Epidermal melanocyte (primary cell): ENCODE results near the gene FUT4.
"Not testable (repeated sequence)": the region's sequence is repeated elsewhere in the genome, so short reads cannot be mapped to it uniquely, and the experiment has no call there.

Source experiments
- DNase-seq: peaks from one replicate; pipeline ENCODE4 v3.0.0; 2011; ENCODE audit warnings: low spot score; ENCODE audit not compliant: insufficient read length

The FUT4 gene

DNA sequence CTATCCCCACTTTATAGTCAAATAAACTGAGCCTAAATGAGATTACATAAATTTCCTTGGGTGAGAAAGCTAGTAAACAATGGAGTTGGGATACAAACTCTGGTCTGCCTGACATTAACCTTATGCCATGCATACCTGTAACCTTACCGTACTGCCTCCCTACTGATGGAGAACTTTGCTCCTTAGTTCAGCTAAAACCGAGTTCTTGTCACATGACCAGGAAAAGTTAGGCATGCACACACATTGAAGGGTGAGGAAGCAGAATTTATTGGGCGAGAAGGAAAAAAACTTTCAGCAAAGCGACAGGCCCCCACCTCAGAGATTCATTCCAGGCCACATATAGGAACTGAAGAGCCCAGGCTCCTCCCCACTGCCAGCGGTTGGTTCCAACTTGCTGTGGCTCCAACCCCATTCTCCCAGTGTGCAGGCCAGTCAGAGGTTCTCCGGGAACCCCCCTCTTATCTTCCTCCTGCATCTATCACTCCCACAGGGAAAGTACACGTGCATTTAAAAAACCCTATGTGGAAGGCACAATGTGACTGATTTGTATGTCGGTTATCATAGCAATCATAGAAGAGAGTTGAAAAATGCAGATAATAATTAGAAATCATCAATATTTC, 20.2 kb downstream of the FUT4 start:
- DNase-seq: no peak

GRCh38 chr11:94567181-94567670, 23.5 kb downstream of the FUT4 start, which contains the start of gene PIWIL4:
TSS of gene PIWIL4 (plus strand) at chr11:94567368. CDS start at chr11:94567519, 151 bp downstream.
- no peak for DNase-seq

DNA sequence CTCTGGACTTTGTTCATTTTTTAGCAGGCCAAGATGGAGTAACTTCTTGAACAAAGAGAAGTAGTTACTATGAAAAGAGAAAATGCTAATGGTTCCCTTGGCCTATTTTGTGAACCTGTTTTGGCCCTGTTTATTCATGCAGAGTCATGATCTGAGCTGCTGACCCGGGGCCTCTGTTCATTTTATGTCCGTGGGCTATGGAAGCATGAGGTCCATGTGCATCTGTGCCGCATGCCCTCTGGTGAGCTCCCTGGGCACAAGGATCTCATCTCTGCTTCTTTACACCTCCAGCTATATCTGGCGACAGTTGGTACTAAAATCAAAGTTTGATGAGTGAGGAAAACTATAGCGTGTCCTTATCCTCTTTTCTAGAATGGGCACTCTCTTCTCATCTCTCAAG, 24.5 kb downstream of the FUT4 start:
- DNase-seq: no peak

DNA sequence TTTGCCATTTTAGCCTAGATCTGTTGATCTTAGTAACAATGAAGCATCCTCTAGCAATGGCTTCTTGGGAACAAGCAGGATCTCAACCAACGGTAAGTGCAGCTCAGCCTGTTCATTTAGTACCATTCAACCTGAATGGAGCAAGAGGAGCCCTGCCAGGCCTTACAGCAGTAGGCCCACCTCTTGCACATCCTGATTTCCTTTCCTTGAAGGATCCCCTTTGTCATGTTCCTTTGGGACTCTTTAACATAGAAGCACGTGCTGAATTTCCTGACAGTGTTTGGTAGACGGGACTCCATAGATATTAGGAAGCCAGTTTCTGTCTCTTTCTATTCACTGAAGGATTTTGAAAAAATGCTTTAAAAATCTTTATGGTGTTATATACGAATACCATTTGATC, 25.0 kb downstream of the FUT4 start:
- no peak for DNase-seq

- DNase-seq: not testable (repeated sequence)
These were observed 29.3 kb downstream of the FUT4 start for GRCh38 chr11:94572975-94573374.

DNA sequence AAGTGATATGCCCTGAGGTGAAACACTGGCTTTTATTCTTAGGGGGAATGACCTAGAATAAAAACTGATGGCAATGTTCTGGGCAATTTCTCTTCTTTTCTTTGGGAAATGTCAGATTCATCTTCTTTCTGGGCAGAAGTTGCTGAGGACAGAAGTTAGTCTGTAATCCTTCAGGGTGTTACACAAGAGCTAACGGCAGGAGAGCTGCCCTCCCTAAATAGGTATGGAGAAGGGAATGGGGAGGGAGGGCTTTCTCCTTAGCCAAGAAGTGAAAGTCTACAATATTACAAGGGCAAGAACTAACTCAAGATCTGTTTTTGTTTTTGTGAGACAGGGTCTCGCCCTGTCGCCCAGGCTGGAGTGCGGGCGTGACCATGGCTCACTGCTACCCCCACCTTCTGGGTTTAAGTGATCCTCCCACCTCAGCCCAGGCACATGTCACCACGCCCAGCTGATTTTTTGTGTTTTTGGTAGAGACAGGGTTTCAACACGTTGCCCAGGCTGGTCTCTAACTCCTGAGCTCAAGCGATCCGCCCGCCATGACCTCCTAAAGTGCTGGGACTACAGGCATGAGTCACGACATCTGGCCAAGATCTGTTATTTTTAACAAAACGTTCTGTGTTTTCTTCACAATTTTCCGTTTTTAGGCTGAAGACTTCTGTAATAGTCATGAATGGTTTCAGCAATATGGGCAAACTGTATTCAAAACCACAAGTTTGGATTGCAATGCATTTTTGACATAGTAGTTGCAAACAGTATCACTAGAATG, 30.7 kb downstream of the FUT4 start:
- peak; percentile 22 for DNase-seq

GRCh38 chr11:94576306-94576705, 32.6 kb downstream of the FUT4 start:
- DNase-seq: no peak

DNA sequence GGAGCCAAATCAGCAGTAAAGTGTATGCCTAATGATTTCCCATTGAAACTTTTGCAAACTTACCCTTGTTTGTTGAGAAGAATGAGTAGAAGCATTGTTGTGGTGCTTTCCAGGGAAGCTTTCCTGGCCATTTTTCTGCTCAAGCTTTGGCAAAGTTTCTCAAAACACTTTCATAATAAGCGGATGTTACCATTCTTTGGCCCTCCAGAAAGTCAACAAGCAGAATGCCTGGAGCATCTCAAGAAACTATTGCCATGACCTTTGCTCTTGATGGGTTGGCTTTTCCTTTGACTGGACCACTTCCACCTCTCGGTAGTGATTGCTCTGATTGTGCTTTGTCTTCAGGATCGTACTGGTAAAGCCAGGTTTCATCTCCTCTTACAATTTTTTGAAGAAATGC, 34.1 kb downstream of the FUT4 start:
- DNase-seq: no peak

DNA sequence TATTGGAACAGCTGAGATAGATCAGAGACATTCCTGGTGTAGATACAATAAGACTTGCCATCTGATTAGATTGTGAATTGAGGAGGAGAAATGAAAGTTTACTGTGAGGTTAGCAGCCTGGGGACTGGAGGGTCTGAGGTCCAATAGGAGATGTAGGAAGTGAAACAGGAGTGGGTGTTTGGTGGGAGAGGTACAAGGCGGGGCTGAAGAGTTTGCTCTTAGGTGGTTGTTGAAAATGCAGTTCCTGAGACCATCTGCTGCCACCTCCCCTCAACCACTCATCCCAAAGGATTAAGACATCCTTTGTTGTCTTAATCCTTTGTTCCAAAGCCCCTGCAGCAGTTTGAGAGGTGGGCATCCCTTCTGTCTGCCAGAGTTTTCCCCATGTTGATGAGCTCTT, 38.2 kb downstream of the FUT4 start:
- DNase-seq: no peak

DNA sequence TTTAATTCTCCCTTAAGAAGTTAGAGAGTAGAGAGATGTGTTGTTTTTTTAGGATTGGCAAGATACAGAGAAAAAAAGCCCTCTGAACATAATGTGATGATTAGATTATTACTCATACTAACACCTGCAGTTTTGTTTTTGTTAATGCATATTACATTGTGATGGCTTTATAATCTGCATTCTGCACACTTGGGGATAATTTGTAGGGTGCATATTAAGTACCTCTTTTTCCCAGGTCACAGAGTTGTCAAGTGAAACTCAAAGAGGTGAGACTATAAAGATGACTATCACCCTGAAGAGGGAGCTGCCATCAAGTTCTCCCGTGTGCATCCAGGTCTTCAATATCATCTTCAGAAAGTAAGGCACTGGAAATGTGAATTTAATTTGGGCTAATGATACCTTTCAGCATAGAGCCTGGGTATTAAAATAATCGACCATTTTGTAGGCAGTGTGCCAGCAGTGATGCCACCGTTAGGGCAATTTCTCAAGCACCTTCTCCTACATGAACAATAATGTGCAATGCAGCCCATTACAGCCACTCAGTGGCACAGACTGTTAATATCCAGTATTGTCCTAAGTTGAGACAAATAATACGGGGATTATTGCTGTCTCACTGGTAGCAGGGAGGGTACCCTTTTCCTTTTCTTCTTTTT, 39.6 kb downstream of the FUT4 start:
- no peak for DNase-seq

- no peak for DNase-seq
These were observed 40.3 kb downstream of the FUT4 start for GRCh38 chr11:94583866-94584500.

DNA sequence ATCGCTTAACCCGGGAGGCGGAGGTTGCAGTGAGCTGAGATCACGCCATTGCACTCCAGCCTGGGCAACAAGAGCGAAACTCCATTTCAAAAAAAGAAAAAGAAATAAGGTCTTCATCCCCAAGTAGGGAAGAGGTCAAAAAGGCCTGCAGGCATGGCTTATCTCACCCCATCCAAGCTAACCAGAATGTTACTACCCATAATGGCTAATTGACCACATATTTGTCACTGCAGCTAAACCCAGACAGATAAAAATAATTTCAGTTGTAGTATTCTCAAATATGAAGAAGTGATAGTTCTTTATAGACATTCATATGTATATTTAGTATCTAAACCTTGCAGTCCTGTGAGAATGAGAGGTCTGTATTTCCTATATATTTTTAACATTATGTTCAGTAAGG, 41.3 kb downstream of the FUT4 start:
- DNase-seq: no peak

- no peak for DNase-seq
These were observed 41.7 kb downstream of the FUT4 start for GRCh38 chr11:94585399-94585798.

- no peak for DNase-seq
These were observed 42.8 kb downstream of the FUT4 start for GRCh38 chr11:94586546-94586945.

- no peak for DNase-seq
These were observed 43.3 kb downstream of the FUT4 start for GRCh38 chr11:94586978-94587377.

GRCh38 chr11:94588366-94588942, 44.7 kb downstream of the FUT4 start:
- DNase-seq: no peak

GRCh38 chr11:94590352-94591041, 46.8 kb downstream of the FUT4 start:
- no peak for DNase-seq

DNA sequence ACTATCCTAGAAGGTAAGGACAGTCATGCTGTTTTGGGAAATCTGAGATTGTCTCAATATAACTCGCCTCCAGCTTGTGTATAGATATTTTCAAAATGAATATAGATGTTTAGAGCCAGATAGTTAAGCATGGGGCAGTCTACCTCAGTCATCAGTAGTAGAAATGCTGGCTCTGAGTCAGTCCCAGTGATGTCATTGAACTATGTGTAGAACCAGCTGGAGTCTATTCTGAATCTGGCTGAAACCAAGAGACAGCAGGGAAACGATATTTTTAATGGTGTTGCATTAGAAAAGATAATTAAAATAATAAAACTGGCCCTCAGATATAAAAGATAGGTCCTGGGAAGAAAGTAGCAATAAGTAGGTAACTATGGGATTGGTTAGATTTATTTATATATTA, 49.3 kb downstream of the FUT4 start:
- no peak for DNase-seq

DNA sequence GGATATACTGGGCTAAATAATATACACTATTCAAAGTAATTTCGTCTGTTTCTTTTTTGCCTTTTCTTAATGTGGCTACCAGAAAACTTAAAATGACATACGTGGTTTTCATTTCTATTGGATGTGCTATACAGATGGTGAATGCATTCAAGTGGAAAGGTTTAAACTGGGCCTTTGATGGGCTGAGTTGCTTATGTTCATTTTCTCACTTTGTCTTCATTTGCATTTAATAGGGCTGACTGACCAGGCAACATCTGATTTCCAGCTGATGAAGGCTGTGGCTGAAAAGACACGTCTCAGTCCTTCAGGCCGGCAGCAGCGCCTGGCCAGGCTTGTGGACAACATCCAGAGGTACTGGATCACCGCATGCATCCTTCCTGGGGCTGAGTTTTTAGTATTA, 51.4 kb downstream of the FUT4 start:
- no peak for DNase-seq

- no peak for DNase-seq
These were observed 54.2 kb downstream of the FUT4 start for GRCh38 chr11:94597896-94598295.
